ENCODE results near the gene ICE1. TPM values are rescaled to one million over a fixed set of nuclear protein-coding genes. Genes with fewer than 3 reads are reported as not detected.
"Not testable (repeated sequence)": the region's sequence is repeated elsewhere in the genome, so short reads cannot be mapped to it uniquely, and the experiment has no call there.

ICE1 gene
- total RNA-seq, 1 donor from 2014 or later: 17.5 TPM

GRCh38 chr5:5486122-5486521 lies 63.6 kb downstream of the ICE1 start:
- no peaks in the 10 kb centered on the region for H3K27me3 ChIP-seq (ENCODE audit: low read depth)
- H3K27ac ChIP-seq (replicated peaks): no peak overlapping the region
- peaks cover 19% of the 10 kb centered on the region for H3K4me1 ChIP-seq
- no peak for TF ChIP-seq CTCF (IDR thresholded peaks at IDR 0.05; ENCODE audit: borderline replicate concordance)
- peaks cover 51% of the 10 kb centered on the region for H3K36me3 ChIP-seq
- no peak for DNase-seq
- H3K9me3 ChIP-seq (replicated peaks): no peaks in the 10 kb centered on the region
- intact Hi-C loops (cut with micrococcal nuclease): no loop called here
- no peak overlapping the region for H3K4me3 ChIP-seq

DNA sequence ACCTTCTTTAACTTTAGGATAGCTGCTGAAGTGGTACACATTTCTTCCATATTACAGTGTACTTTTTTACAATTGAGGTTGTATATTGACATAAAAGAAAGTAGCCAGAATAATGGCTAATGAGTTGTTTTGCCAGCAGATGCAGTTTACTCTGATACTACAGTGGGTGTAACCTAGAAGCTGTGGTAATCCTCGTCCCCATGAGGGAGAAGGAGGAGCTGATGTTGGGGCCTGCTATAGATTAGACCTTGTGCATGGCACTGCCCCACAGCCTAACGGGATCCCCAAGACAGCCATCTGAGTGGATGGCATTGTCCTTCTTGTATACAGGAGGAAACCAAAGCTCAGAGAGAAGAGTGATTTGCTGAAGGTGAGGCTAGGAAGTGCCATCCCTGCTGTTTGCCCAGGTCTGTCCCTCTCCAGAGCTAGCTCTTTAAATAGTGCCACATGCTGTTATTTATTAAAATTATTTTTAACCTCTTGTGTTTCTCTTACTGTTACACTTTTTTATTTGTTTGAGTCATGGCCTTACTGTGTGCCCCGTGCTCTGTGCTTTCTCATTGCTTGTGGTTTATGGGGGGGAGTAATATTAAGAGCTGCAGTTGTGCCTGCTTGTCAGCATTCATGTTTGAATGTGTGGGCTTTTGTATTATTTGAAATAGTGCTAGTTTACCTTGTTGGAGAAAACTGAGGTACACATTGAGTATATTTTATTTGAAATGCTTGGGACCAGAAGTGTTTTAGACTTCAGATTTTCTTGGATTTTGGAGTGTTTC lies 65.3 kb downstream of the ICE1 start:
- intact Hi-C loops (cut with micrococcal nuclease): no loop called here
- H3K4me3 ChIP-seq: no peak overlapping the region
- no peak for TF ChIP-seq CTCF (IDR thresholded peaks at IDR 0.05; ENCODE audit: borderline replicate concordance)
- H3K27ac ChIP-seq (replicated peaks): no peak overlapping the region
- H3K27me3 ChIP-seq (ENCODE audit: low read depth): no peaks in the 10 kb centered on the region
- peaks cover 51% of the 10 kb centered on the region for H3K36me3 ChIP-seq
- DNase-seq: no peak
- peaks cover 14% of the 10 kb centered on the region for H3K4me1 ChIP-seq
- H3K9me3 ChIP-seq (replicated peaks): no peaks in the 10 kb centered on the region

GRCh38 chr5:5490774-5491347 lies 68.4 kb downstream of the ICE1 start:
- intact Hi-C loops (cut with micrococcal nuclease): no loop called here
- Histone ChIP-seq H3K36me3 (peaks cover 46% of the 10 kb centered on the region), H3K4me1 (peaks cover 18% of the 10 kb centered on the region), H3K27ac (replicated peaks) (no peak overlapping the region), H3K27me3 (ENCODE audit: low read depth) (no peaks in the 10 kb centered on the region), H3K9me3 (replicated peaks) (no peaks in the 10 kb centered on the region), H3K4me3 (no peak overlapping the region)
- DNase-seq: no peak
- no peak for TF ChIP-seq CTCF (IDR thresholded peaks at IDR 0.05; ENCODE audit: borderline replicate concordance)

GRCh38 chr5:5492087-5492933 lies 69.8 kb downstream of the ICE1 start:
- intact Hi-C loops (cut with micrococcal nuclease): no loop called here
- H3K27ac ChIP-seq (replicated peaks): no peak overlapping the region
- H3K4me1 ChIP-seq: peaks cover 22% of the 10 kb centered on the region
- H3K36me3 ChIP-seq: peaks cover 32% of the 10 kb centered on the region
- H3K27me3 ChIP-seq (ENCODE audit: low read depth): no peaks in the 10 kb centered on the region
- peak; percentile 74 for TF ChIP-seq CTCF (IDR thresholded peaks at IDR 0.05; ENCODE audit: borderline replicate concordance)
- DNase-seq: no peak
- H3K4me3 ChIP-seq: no peak overlapping the region
- no peaks in the 10 kb centered on the region for H3K9me3 ChIP-seq (replicated peaks)

DNA sequence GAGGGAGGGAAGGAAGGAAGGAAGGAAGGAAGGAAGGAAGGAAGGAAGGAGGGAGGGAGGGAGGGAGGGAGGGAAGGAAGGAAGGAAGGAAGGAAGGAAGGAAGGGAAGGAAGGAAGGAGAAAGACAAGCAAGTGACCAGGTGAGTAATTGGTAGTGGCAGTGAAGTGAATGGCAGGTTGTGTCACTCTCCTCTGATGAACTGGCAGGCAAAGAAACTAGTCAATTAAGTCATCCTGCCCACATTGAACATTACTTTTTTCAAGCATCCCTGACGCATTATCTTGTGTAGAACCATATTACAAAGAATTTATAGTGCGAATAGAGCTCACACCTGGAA lies 70.4 kb downstream of the ICE1 start:
- H3K4me3 ChIP-seq; DNase-seq; intact Hi-C loops (cut with micrococcal nuclease); H3K27me3 ChIP-seq (ENCODE audit: low read depth); H3K9me3 ChIP-seq (replicated peaks); H3K27ac ChIP-seq (replicated peaks): not testable (repeated sequence)
- peaks cover 26% of the 10 kb centered on the region for H3K36me3 ChIP-seq
- peaks cover 22% of the 10 kb centered on the region for H3K4me1 ChIP-seq
